MCF 10A (cell line): ENCODE results near the gene ARF3. TPM values are rescaled to one million over a fixed set of nuclear protein-coding genes. Genes with fewer than 3 reads are reported as not detected.
A peak's percentile ranks its signal among the peaks of the same experiment; 100 is the strongest.

ENCODE experiments used
- BruUV-seq: library from RNA; stranded (reverse); fragments of 400-500 nt; replicated peaks from 2 replicates; lab custom pipeline; 2021; lab: Mats Ljungman, UMichigan
- CTCF ChIA-PET: fragments of 300-600 bp; sonication (Branson Sonifier 250); formaldehyde crosslinking; extraction: SDS; loops from one replicate; lab custom pipeline; 2021; ENCODE audit warnings: antibody characterized with exemption, inconsistent platforms; lab: Yijun Ruan, JAX
- POLR2A ChIA-PET: fragments of 300-600, 350-650 bp; sonication (Branson Sonifier 250); formaldehyde crosslinking; extraction: SDS; loops from one replicate; lab custom pipeline; 2020; ENCODE audit warnings: antibody characterized with exemption, inconsistent platforms; lab: Yijun Ruan, JAX
- DNase-seq: peaks from one replicate; pipeline ENCODE4 v3.0.0-alpha.2; 2018; ENCODE audit not compliant: unreplicated experiment
- H3K27ac Mint-ChIP-seq: one replicate; pipeline ENCODE4 v1.8.0; 2022; ENCODE audit warnings: mild to moderate bottlenecking, low read depth, mixed read lengths; ENCODE audit not compliant: unreplicated experiment
- H3K27me3 Mint-ChIP-seq: one replicate; pipeline ENCODE4 v1.8.0; 2022; ENCODE audit warnings: mixed read lengths; ENCODE audit not compliant: insufficient read depth, unreplicated experiment
- H3K36me3 Mint-ChIP-seq: one replicate; pipeline ENCODE4 v1.8.0; 2022; ENCODE audit warnings: mild to moderate bottlenecking, moderate library complexity, mixed read lengths; ENCODE audit not compliant: insufficient read depth, unreplicated experiment
- H3K4me1 Mint-ChIP-seq: one replicate; pipeline ENCODE4 v1.8.0; 2022; ENCODE audit warnings: mixed read lengths; ENCODE audit not compliant: insufficient read depth, unreplicated experiment
- H3K4me3 Mint-ChIP-seq: one replicate; pipeline ENCODE4 v1.8.0; 2022; ENCODE audit warnings: mild to moderate bottlenecking, moderate library complexity, mixed read lengths; ENCODE audit not compliant: unreplicated experiment
- H3K9me3 Mint-ChIP-seq: one replicate; pipeline ENCODE4 v1.8.0; 2022; ENCODE audit warnings: mixed read lengths; ENCODE audit not compliant: unreplicated experiment
- intact Hi-C: fragments of 100-400 bp; cut with micrococcal nuclease; formaldehyde crosslinking; loops from 2 replicates; pipeline ENCODE4 v1.14.1; 2022
- total RNA-seq: library from RNA; stranded (reverse); gene quantifications from 2 replicates; pipeline ENCODE4 v1.2.3, GENCODE V29; 2022
- TF ChIP-seq, protein P1 (sequence below): fragments of 200-600 bp; IDR thresholded peaks from one replicate; pipeline ENCODE4 v1.8.0; 2022; ENCODE audit warnings: antibody characterized with exemption, mild to moderate bottlenecking; ENCODE audit not compliant: unreplicated experiment

The ARF3 gene
- total RNA-seq, 1 experiment from 2014 or later = 117 TPM

DNA sequence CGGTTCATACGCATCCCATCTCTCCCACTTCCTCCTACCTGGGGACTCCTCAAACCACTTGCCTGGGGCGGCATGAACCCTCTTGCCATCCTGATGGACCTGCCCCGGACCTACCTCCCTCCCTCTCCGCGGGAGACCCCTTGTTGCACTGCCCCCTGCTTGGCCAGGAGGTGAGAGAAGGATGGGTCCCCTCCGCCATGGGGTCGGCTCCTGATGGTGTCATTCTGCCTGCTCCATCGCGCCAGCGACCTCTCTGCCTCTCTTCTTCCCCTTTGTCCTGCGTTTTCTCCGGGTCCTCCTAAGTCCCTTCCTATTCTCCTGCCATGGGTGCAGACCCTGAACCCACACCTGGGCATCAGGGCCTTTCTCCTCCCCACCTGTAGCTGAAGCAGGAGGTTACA lies 24.5 kb upstream of the ARF3 start:
- CTCF ChIA-PET = interaction anchor here (0.7 to 2.5 kb wide), 2 partner anchors 50 to 129 kb away, joined by 3 to 11 read pairs; no protein-coding TSS in a partner anchor
- intact Hi-C loops = no loop called here

DNA sequence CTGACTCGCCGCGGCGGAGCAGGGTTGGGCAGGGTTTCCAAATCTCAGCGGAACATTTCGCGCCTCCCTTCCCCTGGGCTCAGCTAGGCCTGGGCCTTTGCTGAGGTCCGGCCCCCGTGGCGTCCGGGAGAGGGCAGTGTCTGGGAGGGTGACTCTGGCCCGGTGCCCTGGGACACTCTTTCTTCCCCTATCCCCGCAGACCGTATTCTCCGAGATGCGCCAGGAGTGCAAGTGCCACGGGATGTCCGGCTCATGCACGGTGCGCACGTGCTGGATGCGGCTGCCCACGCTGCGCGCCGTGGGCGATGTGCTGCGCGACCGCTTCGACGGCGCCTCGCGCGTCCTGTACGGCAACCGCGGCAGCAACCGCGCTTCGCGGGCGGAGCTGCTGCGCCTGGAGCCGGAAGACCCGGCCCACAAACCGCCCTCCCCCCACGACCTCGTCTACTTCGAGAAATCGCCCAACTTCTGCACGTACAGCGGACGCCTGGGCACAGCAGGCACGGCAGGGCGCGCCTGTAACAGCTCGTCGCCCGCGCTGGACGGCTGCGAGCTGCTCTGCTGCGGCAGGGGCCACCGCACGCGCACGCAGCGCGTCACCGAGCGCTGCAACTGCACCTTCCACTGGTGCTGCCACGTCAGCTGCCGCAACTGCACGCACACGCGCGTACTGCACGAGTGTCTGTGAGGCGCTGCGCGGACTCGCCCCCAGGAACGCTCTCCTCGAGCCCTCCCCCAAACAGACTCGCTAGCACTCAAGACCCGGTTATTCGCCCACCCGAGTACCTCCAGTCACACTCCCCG lies 23.9 kb upstream of the ARF3 start:
- no peak overlapping the region for H3K4me3 Mint-ChIP-seq

More for the DNA sequence above, 24.5 kb upstream of the ARF3 start:
- H3K4me3 Mint-ChIP-seq = no peak overlapping the region
- TF ChIP-seq, protein P1, sequence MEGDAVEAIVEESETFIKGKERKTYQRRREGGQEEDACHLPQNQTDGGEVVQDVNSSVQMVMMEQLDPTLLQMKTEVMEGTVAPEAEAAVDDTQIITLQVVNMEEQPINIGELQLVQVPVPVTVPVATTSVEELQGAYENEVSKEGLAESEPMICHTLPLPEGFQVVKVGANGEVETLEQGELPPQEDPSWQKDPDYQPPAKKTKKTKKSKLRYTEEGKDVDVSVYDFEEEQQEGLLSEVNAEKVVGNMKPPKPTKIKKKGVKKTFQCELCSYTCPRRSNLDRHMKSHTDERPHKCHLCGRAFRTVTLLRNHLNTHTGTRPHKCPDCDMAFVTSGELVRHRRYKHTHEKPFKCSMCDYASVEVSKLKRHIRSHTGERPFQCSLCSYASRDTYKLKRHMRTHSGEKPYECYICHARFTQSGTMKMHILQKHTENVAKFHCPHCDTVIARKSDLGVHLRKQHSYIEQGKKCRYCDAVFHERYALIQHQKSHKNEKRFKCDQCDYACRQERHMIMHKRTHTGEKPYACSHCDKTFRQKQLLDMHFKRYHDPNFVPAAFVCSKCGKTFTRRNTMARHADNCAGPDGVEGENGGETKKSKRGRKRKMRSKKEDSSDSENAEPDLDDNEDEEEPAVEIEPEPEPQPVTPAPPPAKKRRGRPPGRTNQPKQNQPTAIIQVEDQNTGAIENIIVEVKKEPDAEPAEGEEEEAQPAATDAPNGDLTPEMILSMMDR = no peak
- peaks cover 6% of the 10 kb centered on the region for H3K36me3 Mint-ChIP-seq
- BruUV-seq = no TSS peak
- no peaks in the 10 kb centered on the region for H3K9me3 Mint-ChIP-seq
- DNase-seq = no peak
- H3K27me3 Mint-ChIP-seq = peaks cover 91% of the 10 kb centered on the region
- H3K4me1 Mint-ChIP-seq = peaks cover 6% of the 10 kb centered on the region
- H3K27ac Mint-ChIP-seq = no peak overlapping the region
- POLR2A ChIA-PET = no interaction called here

DNA sequence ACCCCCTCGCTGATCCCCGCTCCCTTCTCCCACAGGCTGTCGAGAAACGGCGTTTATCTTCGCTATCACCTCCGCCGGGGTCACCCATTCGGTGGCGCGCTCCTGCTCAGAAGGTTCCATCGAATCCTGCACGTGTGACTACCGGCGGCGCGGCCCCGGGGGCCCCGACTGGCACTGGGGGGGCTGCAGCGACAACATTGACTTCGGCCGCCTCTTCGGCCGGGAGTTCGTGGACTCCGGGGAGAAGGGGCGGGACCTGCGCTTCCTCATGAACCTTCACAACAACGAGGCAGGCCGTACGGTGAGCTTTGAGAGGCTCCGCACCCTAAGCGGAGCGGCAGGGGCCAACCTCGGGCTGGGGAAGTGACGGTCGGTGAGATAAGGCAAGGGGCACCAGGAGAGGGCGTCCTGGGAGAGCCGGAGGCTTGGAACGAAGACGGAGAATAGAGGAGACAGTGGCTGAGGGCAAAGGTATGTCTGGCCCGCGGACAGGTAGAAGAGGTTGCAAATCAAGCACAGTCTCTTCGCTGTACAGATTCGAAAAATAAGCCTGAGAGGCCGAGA lies 23.2 kb upstream of the ARF3 start:
- POLR2A ChIA-PET = no interaction called here
- peaks cover 6% of the 10 kb centered on the region for H3K4me1 Mint-ChIP-seq
- no peaks in the 10 kb centered on the region for H3K9me3 Mint-ChIP-seq
- H3K4me3 Mint-ChIP-seq = no peak overlapping the region
- H3K36me3 Mint-ChIP-seq = peaks cover 6% of the 10 kb centered on the region
- intact Hi-C loops = no loop called here
- CTCF ChIA-PET = interaction anchor here (0.7 to 5.0 kb wide), 3 partner anchors 9 to 976 kb away, joined by 3 to 54 read pairs (median 4); no protein-coding TSS in a partner anchor
- DNase-seq = no peak
- H3K27ac Mint-ChIP-seq = no peak overlapping the region
- TF ChIP-seq, protein P1 = no peak
- H3K27me3 Mint-ChIP-seq = peaks cover 85% of the 10 kb centered on the region
- no TSS peak for BruUV-seq

More for the DNA sequence above, 23.9 kb upstream of the ARF3 start:
- Mint-ChIP-seq H3K9me3 (no peaks in the 10 kb centered on the region), H3K36me3 (peaks cover 6% of the 10 kb centered on the region), H3K27me3 (peaks cover 91% of the 10 kb centered on the region), H3K27ac (no peak overlapping the region), H3K4me1 (peaks cover 6% of the 10 kb centered on the region)
- DNase-seq = no peak
- TF ChIP-seq, protein P1 = no peak
- CTCF ChIA-PET = interaction anchor here (0.7 kb wide), 1 partner anchor 975 kb away, joined by 3 read pairs; no protein-coding TSS in a partner anchor
- POLR2A ChIA-PET = no interaction called here
- intact Hi-C loops = no loop called here
- no TSS peak for BruUV-seq

DNA sequence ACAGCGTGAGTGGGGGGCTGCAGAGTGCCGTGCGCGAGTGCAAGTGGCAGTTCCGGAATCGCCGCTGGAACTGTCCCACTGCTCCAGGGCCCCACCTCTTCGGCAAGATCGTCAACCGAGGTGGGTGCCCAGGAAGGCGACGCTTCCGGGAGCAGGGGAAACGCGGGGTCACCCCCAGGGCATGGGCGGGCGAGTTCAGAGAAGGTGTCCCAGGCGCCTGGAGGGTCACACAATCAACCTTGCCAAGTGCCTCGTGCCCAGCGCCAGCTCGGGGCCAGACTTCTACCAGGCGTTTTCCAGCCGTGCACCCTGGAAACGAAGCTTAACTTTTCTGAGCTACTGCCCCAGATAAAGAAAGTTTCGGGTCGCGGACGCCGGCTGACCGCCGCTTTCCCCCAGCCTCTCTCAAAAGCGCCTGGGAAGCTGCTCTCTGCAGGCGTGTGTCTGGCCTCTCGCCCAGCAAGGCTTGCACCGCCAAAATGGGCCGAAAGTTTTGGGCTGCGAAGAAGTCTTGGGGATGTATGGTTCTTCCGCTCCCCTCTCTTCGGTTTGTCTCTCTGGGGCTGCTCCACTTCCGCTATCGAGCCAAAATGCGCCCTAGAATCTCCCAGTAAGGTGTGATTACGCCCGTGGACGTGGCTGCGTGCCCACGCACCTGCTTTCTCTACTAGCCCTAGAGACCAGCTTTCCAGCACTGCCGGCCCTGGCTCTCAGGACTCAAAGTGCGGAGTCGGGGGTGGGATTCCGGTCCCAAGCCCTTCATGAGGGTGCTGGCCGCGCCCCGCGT lies 22.5 kb upstream of the ARF3 start:
- H3K27ac Mint-ChIP-seq = no peak overlapping the region
- peaks cover 78% of the 10 kb centered on the region for H3K27me3 Mint-ChIP-seq
- peaks cover 6% of the 10 kb centered on the region for H3K36me3 Mint-ChIP-seq
- POLR2A ChIA-PET = no interaction called here
- TF ChIP-seq, protein P1 = no peak
- H3K4me3 Mint-ChIP-seq = peak overlapping the region; percentile 18
- CTCF ChIA-PET = interaction anchor here (0.5 to 5.0 kb wide), 6 partner anchors 10 to 976 kb away, joined by 3 to 54 read pairs (median 5); partner anchors contain the start of genes ARF3 and DDX23
- BruUV-seq = no TSS peak
- H3K4me1 Mint-ChIP-seq = peaks cover 6% of the 10 kb centered on the region
- no peaks in the 10 kb centered on the region for H3K9me3 Mint-ChIP-seq
- intact Hi-C loops = no loop called here
- no peak for DNase-seq
